ENCODE measurements around the gene CELA3A.
"Not testable (repeated sequence)": the region's sequence is repeated elsewhere in the genome, so short reads cannot be mapped to it uniquely, and the experiment has no call there.

CELA3A gene

DNA sequence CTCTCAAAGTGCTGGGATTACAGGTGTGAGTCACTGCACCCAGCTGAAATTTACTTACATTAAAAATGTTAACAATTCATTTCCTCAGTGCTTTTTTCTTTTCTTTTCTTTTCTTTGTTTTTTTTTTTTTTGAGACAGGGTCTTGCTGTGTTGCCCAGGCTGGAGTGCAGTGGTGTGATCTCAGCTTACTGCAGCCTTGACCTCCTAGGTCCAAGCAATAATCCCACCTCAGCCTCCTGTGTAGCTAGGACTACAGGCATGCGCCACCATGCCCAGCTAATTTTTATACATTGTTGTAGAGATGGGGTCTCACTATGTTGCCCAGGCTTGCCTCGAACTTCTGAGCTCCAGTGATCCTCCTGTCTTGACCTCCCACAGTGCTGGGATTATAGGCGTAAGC is 2.5 kb downstream of the CELA3A start:
- H3K27me3 ChIP-seq (replicated peaks; ENCODE audit: insufficient read depth, low read length); H3K9ac ChIP-seq (ENCODE audit: low read length); H4K20me1 ChIP-seq (ENCODE audit: insufficient read depth, low read length); H3K36me3 ChIP-seq (replicated peaks; ENCODE audit: insufficient read depth, low read length); H3K79me2 ChIP-seq (ENCODE audit: low read length); H3K27ac ChIP-seq (ENCODE audit: low read length); H3F3A ChIP-seq (ENCODE audit: insufficient read depth, low read length); DNase-seq; H3K9me3 ChIP-seq (replicated peaks; ENCODE audit: insufficient read depth, low read length); H3K4me1 ChIP-seq (ENCODE audit: low read length); H3K4me2 ChIP-seq (ENCODE audit: low read depth, low read length); H2AFZ ChIP-seq (ENCODE audit: low read length); H3K9me2 ChIP-seq (replicated peaks; ENCODE audit: insufficient read depth, low read length); H3K4me3 ChIP-seq (ENCODE audit: low read length): not testable (repeated sequence)

DNA sequence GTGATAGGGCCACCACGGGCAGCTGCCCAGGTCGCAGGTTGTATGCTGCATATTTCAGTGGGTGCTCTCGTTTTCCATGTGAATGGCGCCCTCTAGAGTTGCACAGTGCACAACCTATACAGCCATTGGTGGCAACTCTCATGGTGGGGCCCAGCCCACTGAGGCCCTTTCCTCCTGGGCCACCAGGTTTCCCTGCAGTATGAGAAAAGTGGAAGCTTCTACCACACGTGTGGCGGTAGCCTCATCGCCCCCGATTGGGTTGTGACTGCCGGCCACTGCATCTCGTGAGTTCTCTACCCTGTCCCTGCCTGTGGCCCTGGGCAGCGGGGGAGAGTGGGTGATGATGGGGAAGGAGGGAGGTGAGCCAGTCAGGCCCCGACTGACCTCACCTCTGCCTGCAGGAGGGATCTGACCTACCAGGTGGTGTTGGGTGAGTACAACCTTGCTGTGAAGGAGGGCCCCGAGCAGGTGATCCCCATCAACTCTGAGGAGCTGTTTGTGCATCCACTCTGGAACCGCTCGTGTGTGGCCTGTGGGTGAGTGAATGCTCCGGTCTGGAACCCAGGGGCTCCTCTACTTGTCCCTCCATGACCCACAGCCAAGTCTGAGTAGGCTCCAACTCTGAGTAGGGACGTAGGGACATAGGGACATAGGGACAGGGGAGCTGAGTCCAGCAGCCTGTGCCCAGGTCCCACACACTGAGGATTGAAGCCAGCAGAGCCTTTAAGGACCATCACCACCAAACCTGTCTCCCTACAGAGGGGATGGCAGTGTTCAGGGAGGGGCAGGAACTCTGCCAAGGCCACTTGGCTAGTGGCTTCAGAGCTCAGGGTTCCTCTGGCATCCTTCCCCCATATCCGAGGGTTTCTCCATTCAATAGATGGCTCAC is 4.0 kb downstream of the CELA3A start:
- not testable (repeated sequence) for H3K27ac ChIP-seq (ENCODE audit: low read length); H4K20me1 ChIP-seq (ENCODE audit: insufficient read depth, low read length); H3K4me2 ChIP-seq (ENCODE audit: low read depth, low read length); H3K27me3 ChIP-seq (replicated peaks; ENCODE audit: insufficient read depth, low read length); H3K79me2 ChIP-seq (ENCODE audit: low read length); H3K9ac ChIP-seq (ENCODE audit: low read length); H3F3A ChIP-seq (ENCODE audit: insufficient read depth, low read length); H3K36me3 ChIP-seq (replicated peaks; ENCODE audit: insufficient read depth, low read length); H3K9me2 ChIP-seq (replicated peaks; ENCODE audit: insufficient read depth, low read length); H2AFZ ChIP-seq (ENCODE audit: low read length); H3K4me1 ChIP-seq (ENCODE audit: low read length); H3K4me3 ChIP-seq (ENCODE audit: low read length); H3K9me3 ChIP-seq (replicated peaks; ENCODE audit: insufficient read depth, low read length)
- peak; percentile 12 for DNase-seq
- TF ChIP-seq, protein P1, sequence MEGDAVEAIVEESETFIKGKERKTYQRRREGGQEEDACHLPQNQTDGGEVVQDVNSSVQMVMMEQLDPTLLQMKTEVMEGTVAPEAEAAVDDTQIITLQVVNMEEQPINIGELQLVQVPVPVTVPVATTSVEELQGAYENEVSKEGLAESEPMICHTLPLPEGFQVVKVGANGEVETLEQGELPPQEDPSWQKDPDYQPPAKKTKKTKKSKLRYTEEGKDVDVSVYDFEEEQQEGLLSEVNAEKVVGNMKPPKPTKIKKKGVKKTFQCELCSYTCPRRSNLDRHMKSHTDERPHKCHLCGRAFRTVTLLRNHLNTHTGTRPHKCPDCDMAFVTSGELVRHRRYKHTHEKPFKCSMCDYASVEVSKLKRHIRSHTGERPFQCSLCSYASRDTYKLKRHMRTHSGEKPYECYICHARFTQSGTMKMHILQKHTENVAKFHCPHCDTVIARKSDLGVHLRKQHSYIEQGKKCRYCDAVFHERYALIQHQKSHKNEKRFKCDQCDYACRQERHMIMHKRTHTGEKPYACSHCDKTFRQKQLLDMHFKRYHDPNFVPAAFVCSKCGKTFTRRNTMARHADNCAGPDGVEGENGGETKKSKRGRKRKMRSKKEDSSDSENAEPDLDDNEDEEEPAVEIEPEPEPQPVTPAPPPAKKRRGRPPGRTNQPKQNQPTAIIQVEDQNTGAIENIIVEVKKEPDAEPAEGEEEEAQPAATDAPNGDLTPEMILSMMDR (IDR thresholded peaks at IDR 0.05; ENCODE audit: low read length): peak; percentile 20

DNA sequence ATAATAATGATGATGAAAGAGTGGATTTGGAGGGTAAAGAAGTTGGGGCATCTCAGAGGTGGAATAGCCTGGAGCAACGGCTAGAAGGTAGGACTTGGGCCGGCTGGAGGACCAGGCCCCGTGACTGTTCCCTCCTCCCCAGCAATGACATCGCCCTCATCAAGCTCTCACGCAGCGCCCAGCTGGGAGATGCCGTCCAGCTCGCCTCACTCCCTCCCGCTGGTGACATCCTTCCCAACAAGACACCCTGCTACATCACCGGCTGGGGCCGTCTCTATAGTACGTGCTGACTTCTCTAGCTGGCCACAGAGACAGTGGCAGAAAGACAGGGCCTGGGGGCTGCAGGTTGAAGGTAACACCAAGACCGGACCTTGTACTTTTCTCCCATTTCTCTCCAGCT is 5.3 kb downstream of the CELA3A start:
- not testable (repeated sequence) for H3F3A ChIP-seq (ENCODE audit: insufficient read depth, low read length); DNase-seq

DNA sequence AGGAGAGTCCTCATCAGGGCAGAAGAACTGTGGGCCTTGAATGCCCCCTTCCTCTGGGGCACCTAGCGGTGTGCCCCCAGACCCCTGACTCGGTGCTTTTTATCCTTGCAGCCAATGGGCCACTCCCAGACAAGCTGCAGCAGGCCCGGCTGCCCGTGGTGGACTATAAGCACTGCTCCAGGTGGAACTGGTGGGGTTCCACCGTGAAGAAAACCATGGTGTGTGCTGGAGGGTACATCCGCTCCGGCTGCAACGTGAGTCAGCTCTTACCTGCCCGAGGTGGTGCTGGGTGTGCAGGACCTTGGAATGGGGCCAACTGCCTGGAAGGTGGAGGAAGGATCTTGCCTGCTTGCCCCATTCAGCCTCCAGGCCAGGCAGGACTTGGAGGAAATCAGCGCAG is 5.8 kb downstream of the CELA3A start:
- not testable (repeated sequence) for H3K79me2 ChIP-seq (ENCODE audit: low read length); H3F3A ChIP-seq (ENCODE audit: insufficient read depth, low read length); H3K4me3 ChIP-seq (ENCODE audit: low read length); H4K20me1 ChIP-seq (ENCODE audit: insufficient read depth, low read length); H3K36me3 ChIP-seq (replicated peaks; ENCODE audit: insufficient read depth, low read length); DNase-seq; H3K9me2 ChIP-seq (replicated peaks; ENCODE audit: insufficient read depth, low read length); H3K27ac ChIP-seq (ENCODE audit: low read length); H3K9me3 ChIP-seq (replicated peaks; ENCODE audit: insufficient read depth, low read length); H2AFZ ChIP-seq (ENCODE audit: low read length); H3K4me1 ChIP-seq (ENCODE audit: low read length); H3K27me3 ChIP-seq (replicated peaks; ENCODE audit: insufficient read depth, low read length); H3K9ac ChIP-seq (ENCODE audit: low read length); H3K4me2 ChIP-seq (ENCODE audit: low read depth, low read length)

More for the DNA sequence above, 5.3 kb downstream of the CELA3A start:
- not testable (repeated sequence) for H4K20me1 ChIP-seq (ENCODE audit: insufficient read depth, low read length); H3K36me3 ChIP-seq (replicated peaks; ENCODE audit: insufficient read depth, low read length); H3K9me2 ChIP-seq (replicated peaks; ENCODE audit: insufficient read depth, low read length); H3K4me2 ChIP-seq (ENCODE audit: low read depth, low read length); H2AFZ ChIP-seq (ENCODE audit: low read length); H3K9ac ChIP-seq (ENCODE audit: low read length); H3K4me1 ChIP-seq (ENCODE audit: low read length); H3K79me2 ChIP-seq (ENCODE audit: low read length); H3K4me3 ChIP-seq (ENCODE audit: low read length); H3K27me3 ChIP-seq (replicated peaks; ENCODE audit: insufficient read depth, low read length); H3K27ac ChIP-seq (ENCODE audit: low read length); H3K9me3 ChIP-seq (replicated peaks; ENCODE audit: insufficient read depth, low read length)

DNA sequence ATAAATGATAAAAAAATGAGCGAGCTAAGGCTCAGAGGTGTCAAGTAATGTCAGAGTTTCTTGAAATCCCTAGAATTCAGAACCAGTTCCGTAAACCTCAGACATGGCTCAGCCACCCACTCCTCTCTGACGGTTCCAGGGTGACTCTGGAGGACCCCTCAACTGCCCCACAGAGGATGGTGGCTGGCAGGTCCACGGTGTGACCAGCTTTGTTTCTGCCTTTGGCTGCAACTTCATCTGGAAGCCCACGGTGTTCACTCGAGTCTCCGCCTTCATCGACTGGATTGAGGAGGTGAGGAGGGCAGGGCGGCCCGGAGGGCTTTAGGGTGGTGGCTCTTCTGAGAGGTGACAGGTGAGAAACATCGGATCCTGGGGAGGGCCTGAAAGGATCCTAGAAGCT is 8.1 kb downstream of the CELA3A start:
- not testable (repeated sequence) for H3K9me2 ChIP-seq (replicated peaks; ENCODE audit: insufficient read depth, low read length); H3K27ac ChIP-seq (ENCODE audit: low read length); H3K4me1 ChIP-seq (ENCODE audit: low read length); H2AFZ ChIP-seq (ENCODE audit: low read length); H3K4me2 ChIP-seq (ENCODE audit: low read depth, low read length); H3K79me2 ChIP-seq (ENCODE audit: low read length); DNase-seq; H3K9ac ChIP-seq (ENCODE audit: low read length); H3K9me3 ChIP-seq (replicated peaks; ENCODE audit: insufficient read depth, low read length); H3K36me3 ChIP-seq (replicated peaks; ENCODE audit: insufficient read depth, low read length); H3K27me3 ChIP-seq (replicated peaks; ENCODE audit: insufficient read depth, low read length); H4K20me1 ChIP-seq (ENCODE audit: insufficient read depth, low read length); H3F3A ChIP-seq (ENCODE audit: insufficient read depth, low read length); H3K4me3 ChIP-seq (ENCODE audit: low read length)

DNA sequence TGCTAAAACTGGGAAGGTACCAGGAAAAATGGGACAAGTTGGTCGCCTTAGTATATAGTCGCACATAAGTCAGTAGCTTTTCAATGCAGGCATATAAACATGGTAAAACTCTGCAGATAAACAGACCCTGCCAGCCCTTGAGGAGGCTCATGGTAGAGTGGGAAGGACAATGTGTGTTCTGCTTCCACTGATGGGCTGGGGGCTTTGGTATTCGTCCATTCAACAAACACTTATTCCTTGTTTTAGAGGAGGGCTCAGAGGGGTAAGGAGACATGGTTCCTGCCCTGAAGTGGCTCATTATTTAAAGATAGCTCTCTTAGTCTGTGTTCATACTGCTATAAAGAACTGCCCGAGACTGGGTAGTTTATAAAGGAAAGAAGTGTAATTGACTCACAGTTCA is 11.3 kb downstream of the CELA3A start:
- H4K20me1 ChIP-seq (ENCODE audit: insufficient read depth, low read length); H3K4me3 ChIP-seq (ENCODE audit: low read length); DNase-seq; H3K9me2 ChIP-seq (replicated peaks; ENCODE audit: insufficient read depth, low read length); H3F3A ChIP-seq (ENCODE audit: insufficient read depth, low read length); H3K9me3 ChIP-seq (replicated peaks; ENCODE audit: insufficient read depth, low read length); H3K36me3 ChIP-seq (replicated peaks; ENCODE audit: insufficient read depth, low read length); H3K4me2 ChIP-seq (ENCODE audit: low read depth, low read length); H3K79me2 ChIP-seq (ENCODE audit: low read length); H3K27ac ChIP-seq (ENCODE audit: low read length); H2AFZ ChIP-seq (ENCODE audit: low read length); H3K4me1 ChIP-seq (ENCODE audit: low read length); H3K9ac ChIP-seq (ENCODE audit: low read length); H3K27me3 ChIP-seq (replicated peaks; ENCODE audit: insufficient read depth, low read length): not testable (repeated sequence)

DNA sequence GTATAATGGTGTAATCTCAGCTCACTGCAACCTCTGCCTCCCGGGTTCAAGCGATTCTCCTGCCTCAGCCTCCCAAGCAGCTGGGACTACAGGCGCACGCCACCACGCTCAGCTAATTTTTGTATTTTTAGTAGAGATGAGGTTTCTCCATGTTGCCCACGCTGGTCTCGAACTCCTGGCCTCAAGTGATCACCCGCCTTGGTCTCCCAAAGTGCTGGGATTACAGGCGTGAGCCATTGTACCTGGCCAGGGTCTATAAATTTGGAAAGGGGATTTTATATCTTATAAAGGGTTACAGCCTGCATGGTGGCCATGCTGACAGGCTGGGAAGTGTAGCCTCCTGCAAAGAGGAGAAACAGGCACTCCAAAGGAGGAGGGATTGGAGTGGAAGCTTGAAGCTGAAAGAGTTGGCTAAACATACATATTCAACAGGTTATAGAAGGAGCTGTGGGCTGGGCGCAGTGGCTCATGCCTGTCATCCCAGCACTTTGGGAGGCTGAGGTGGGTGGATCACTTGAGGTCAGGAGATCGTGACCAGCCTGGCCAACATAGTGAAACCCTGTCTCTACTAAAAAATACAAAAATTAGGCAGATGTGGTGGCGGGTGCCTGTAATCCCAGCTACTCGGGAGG is 13.2 kb downstream of the CELA3A start:
- not testable (repeated sequence) for H3K27ac ChIP-seq (ENCODE audit: low read length); H3K9me3 ChIP-seq (replicated peaks; ENCODE audit: insufficient read depth, low read length); H2AFZ ChIP-seq (ENCODE audit: low read length); H3K27me3 ChIP-seq (replicated peaks; ENCODE audit: insufficient read depth, low read length); H3K9ac ChIP-seq (ENCODE audit: low read length); H3K4me3 ChIP-seq (ENCODE audit: low read length); H3K79me2 ChIP-seq (ENCODE audit: low read length); DNase-seq; H3K36me3 ChIP-seq (replicated peaks; ENCODE audit: insufficient read depth, low read length); H3K9me2 ChIP-seq (replicated peaks; ENCODE audit: insufficient read depth, low read length); H3K4me2 ChIP-seq (ENCODE audit: low read depth, low read length); H4K20me1 ChIP-seq (ENCODE audit: insufficient read depth, low read length); H3F3A ChIP-seq (ENCODE audit: insufficient read depth, low read length); H3K4me1 ChIP-seq (ENCODE audit: low read length)

Data from MM.1S (cell line).